HG03469 (cell line): ENCODE measurements around the gene PLSCR4.
"Not testable (repeated sequence)": the region's sequence is repeated elsewhere in the genome, so short reads cannot be mapped to it uniquely, and the experiment has no call there.

Source experiments
- ATAC-seq: cut with Tn5 transposase; IDR thresholded peaks from one replicate; pipeline ENCODE4 v1.9.1; 2021; ENCODE audit warnings: mild to moderate bottlenecking, moderate library complexity, moderate number of reproducible peaks; ENCODE audit not compliant: unreplicated experiment

Gene PLSCR4

GRCh38 chr3:146250449-146251382 lies at the start of gene PLSCR4:
Gene PLSCR4, minus strand, starts transcription at chr3:146251105. Its CDS starts 29,034 bp downstream, at chr3:146222071.
- no peak for ATAC-seq

- ATAC-seq, result not testable (repeated sequence)
Observed at GRCh38 chr3:146293401-146293800, 42.5 kb upstream of the PLSCR4 start.

GRCh38 chr3:146283781-146284445 lies 33.0 kb upstream of the PLSCR4 start:
- ATAC-seq, result no peak

GRCh38 chr3:146280864-146281263 lies 30.0 kb upstream of the PLSCR4 start:
- ATAC-seq, result no peak

- ATAC-seq, result no peak
Observed at GRCh38 chr3:146279951-146280350, 29.0 kb upstream of the PLSCR4 start.

- ATAC-seq, result no peak
Observed at GRCh38 chr3:146279013-146279412, 28.1 kb upstream of the PLSCR4 start.

- no peak for ATAC-seq
Observed at GRCh38 chr3:146277953-146278631, 27.2 kb upstream of the PLSCR4 start.

GRCh38 chr3:146275476-146275875 lies 24.6 kb upstream of the PLSCR4 start:
- no peak for ATAC-seq

- ATAC-seq, result no peak
Observed at GRCh38 chr3:146274833-146275232, 23.9 kb upstream of the PLSCR4 start.

GRCh38 chr3:146273721-146274407 lies 23.0 kb upstream of the PLSCR4 start:
- ATAC-seq, result no peak

- no peak for ATAC-seq
Observed at GRCh38 chr3:146271180-146271579, 20.3 kb upstream of the PLSCR4 start.

GRCh38 chr3:146269271-146269670 lies 18.4 kb upstream of the PLSCR4 start:
- no peak for ATAC-seq

- no peak for ATAC-seq
Observed at GRCh38 chr3:146268535-146269219, 17.8 kb upstream of the PLSCR4 start.

- no peak for ATAC-seq
Observed at GRCh38 chr3:146265720-146266119, 14.8 kb upstream of the PLSCR4 start.

- ATAC-seq, result no peak
Observed at GRCh38 chr3:146262371-146263110, 11.6 kb upstream of the PLSCR4 start.

GRCh38 chr3:146259880-146260589 lies 9.1 kb upstream of the PLSCR4 start:
- no peak for ATAC-seq

GRCh38 chr3:146256851-146257486 lies 6.1 kb upstream of the PLSCR4 start:
- ATAC-seq, result no peak

GRCh38 chr3:146252445-146252844 lies 1.5 kb upstream of the PLSCR4 start:
- not testable (repeated sequence) for ATAC-seq
